Endothelial cell of umbilical vein (primary cell): Measurements from ENCODE around the gene SLC9A9. TPM values are rescaled to one million over a fixed set of nuclear protein-coding genes. Genes with fewer than 3 reads are reported as not detected.

Experiments
- BruUV-seq: library from RNA; stranded (reverse); fragments of 400-500 nt; replicated peaks from 2 replicates; lab custom pipeline; 2021; lab: Mats Ljungman, UMichigan
- CTCF ChIA-PET: fragments of 300-600, 350-600 bp; sonication (Branson Sonifier 250); formaldehyde crosslinking; loops from one replicate; lab custom pipeline; 2021; ENCODE audit warnings: antibody characterized with exemption, inconsistent platforms; lab: Charles Lee
- POLR2A ChIA-PET: fragments of 300-600, 350-600 bp; sonication (Branson Sonifier 250); formaldehyde crosslinking; loops from one replicate; lab custom pipeline; 2021; ENCODE audit warnings: antibody characterized with exemption, inconsistent platforms; lab: Charles Lee
- DNase-seq: peaks from one replicate; pipeline ENCODE4 v3.0.0-alpha.2; 2011; ENCODE audit warnings: low read depth, low spot score
- FAIRE-seq: peaks from 2 replicates; lab custom pipeline; 2011; peaks lifted over from hg19 to GRCh38; lab: Jason Lieb, UNC
- H2AFZ ChIP-seq: 2 replicates; pipeline ENCODE4 v1.6.0; 2012; ENCODE audit warnings: low read depth, low read length, control low read depth, inconsistent platforms
- H3K27ac ChIP-seq: 2 replicates; pipeline ENCODE4 v1.5.1; 2011; ENCODE audit warnings: low read depth, mild to moderate bottlenecking, control low read depth, low read length, moderate library complexity; ENCODE audit not compliant: insufficient read depth
- H3K27me3 ChIP-seq, 2 experiments: 2 replicates each; pipeline versions ENCODE4 v1.6.0 to v1.6.1; 2011; ENCODE audit warnings: low read length in 2 of 2, mixed read lengths in 1 of 2; ENCODE audit not compliant: control insufficient read depth in 2 of 2, insufficient read depth in 2 of 2
- H3K36me3 ChIP-seq, 2 experiments: 2 replicates in 1 of 2; 3 replicates in 1 of 2; pipeline ENCODE4 v1.5.1; 2011; ENCODE audit warnings: low read length in 2 of 2, mild to moderate bottlenecking in 1 of 2, moderate library complexity in 1 of 2; ENCODE audit not compliant: control insufficient read depth in 2 of 2, insufficient read depth in 2 of 2; ENCODE audit errors: extremely low read depth in 1 of 2
- H3K4me1 ChIP-seq: 3 replicates; pipeline ENCODE4 v1.5.1; 2011; ENCODE audit warnings: mild to moderate bottlenecking, low read length; ENCODE audit not compliant: control insufficient read depth, insufficient read depth; ENCODE audit errors: extremely low read depth
- H3K4me2 ChIP-seq: 2 replicates; pipeline ENCODE4 v1.6.1; 2011; ENCODE audit warnings: low read length, control low read depth, mixed read lengths; ENCODE audit not compliant: insufficient read depth
- H3K4me3 ChIP-seq, 3 experiments: fragments of 200-600 bp in 1 of 3; sonication (generic), shearing (Covaris generic) in 1 of 3; replicated peaks in 1 of 3; 2 replicates each; pipeline ENCODE4 v1.5.1; 2011 to 2016; ENCODE audit warnings: control low read depth in 3 of 3, low read length in 3 of 3, mild to moderate bottlenecking in 2 of 3, inconsistent platforms in 1 of 3, low read depth in 1 of 3, moderate library complexity in 1 of 3; ENCODE audit not compliant: insufficient read depth in 1 of 3
- H3K79me2 ChIP-seq: 2 replicates; pipeline ENCODE4 v1.6.0; 2012; ENCODE audit warnings: low read length, inconsistent platforms; ENCODE audit not compliant: control insufficient read depth, insufficient read depth
- H3K9ac ChIP-seq: replicated peaks from 2 replicates; pipeline ENCODE3; 2011; ENCODE audit warnings: low read length, control low read depth; ENCODE audit not compliant: insufficient read depth; ENCODE audit errors: extremely low read depth
- H3K9me1 ChIP-seq: replicated peaks from 3 replicates; pipeline ENCODE4 v1.6.0; 2011; ENCODE audit warnings: mild to moderate bottlenecking, low read length; ENCODE audit not compliant: control insufficient read depth, insufficient read depth; ENCODE audit errors: extremely low read depth
- H3K9me3 ChIP-seq: replicated peaks from 2 replicates; pipeline ENCODE4 v1.5.1; 2012; ENCODE audit warnings: low read length, inconsistent platforms; ENCODE audit not compliant: control insufficient read depth, insufficient read depth
- H4K20me1 ChIP-seq: replicated peaks from 2 replicates; pipeline ENCODE3; 2011; ENCODE audit warnings: mild to moderate bottlenecking, low read length; ENCODE audit not compliant: control insufficient read depth, insufficient read depth; ENCODE audit errors: extremely low read depth
- EZH2 ChIP-seq: IDR thresholded peaks from 2 replicates; pipeline ENCODE4 v1.6.1; 2012; ENCODE audit warnings: borderline replicate concordance, low read depth, mild to moderate bottlenecking, moderate library complexity, low read length, inconsistent platforms; ENCODE audit not compliant: severe bottlenecking
- FOS ChIP-seq: IDR thresholded peaks from 2 replicates; pipeline ENCODE4 v1.6.1; 2011; ENCODE audit warnings: mild to moderate bottlenecking, low read length, moderate library complexity, borderline replicate concordance; ENCODE audit not compliant: insufficient read depth
- GATA2 ChIP-seq: IDR thresholded peaks from 2 replicates; pipeline ENCODE4 v1.7.0; 2011; ENCODE audit warnings: low read depth, mild to moderate bottlenecking, moderate library complexity, mixed read lengths, low read length; ENCODE audit not compliant: insufficient read length, insufficient read depth
- JUN ChIP-seq: IDR thresholded peaks from 2 replicates; pipeline ENCODE4 v1.6.1; 2011; ENCODE audit warnings: borderline replicate concordance, low read depth; ENCODE audit not compliant: insufficient read length, insufficient read depth
- MYC ChIP-seq: IDR thresholded peaks from one replicate; pipeline ENCODE4 v1.6.1; 2011; ENCODE audit warnings: mild to moderate bottlenecking, low read depth, low read length
- POLR2A ChIP-seq: IDR thresholded peaks from 2 replicates; pipeline ENCODE4 v1.6.1; 2012; ENCODE audit warnings: low read depth, mild to moderate bottlenecking, control low read depth, low read length
- POLR2AphosphoS5 ChIP-seq: IDR thresholded peaks from 2 replicates; pipeline ENCODE4 v1.6.1; 2012; ENCODE audit warnings: low read depth, mild to moderate bottlenecking, control low read depth, low read length, moderate library complexity; ENCODE audit not compliant: insufficient read depth
- dilution Hi-C: fragments of 300-500 bp; cut with MboI; formaldehyde crosslinking; loops from one replicate; pipeline ENCODE4 v1.15.0; 2019; ENCODE audit warnings: low sequenced_read_pairs; ENCODE audit not compliant: extremely low pct_ligation_motif_present
- intact Hi-C: fragments of 100-400 bp; cut with micrococcal nuclease; formaldehyde crosslinking; loops from one replicate; pipeline ENCODE4 v1.10.0; 2022
- polyA plus RNA-seq, 4 experiments: library from polyadenylated mRNA; depleted of rRNA in 3 of 4; stranded (reverse) in 3 of 4; unstranded in 1 of 4; fragments of >200 nt; gene quantifications; 2 replicates each; pipeline versions ENCODE4 v1.2.1 to v1.2.3, GENCODE V29; 2011 to 2012; ENCODE audit warnings: missing spikeins in 1 of 4
- total RNA-seq: library from RNA; stranded (reverse); gene quantifications from 2 replicates; pipeline ENCODE4 v1.2.3, GENCODE V29; 2021
- TF ChIP-seq, protein P1 (sequence below), 2 donors: IDR thresholded peaks; 1 replicate in 1 of 2; 2 replicates in 1 of 2; pipeline ENCODE4 v1.5.1; 2011; ENCODE audit warnings: low read length in 2 of 2, mild to moderate bottlenecking in 2 of 2, moderate library complexity in 2 of 2, control low read depth in 1 of 2, inconsistent platforms in 1 of 2, low read depth in 1 of 2; ENCODE audit not compliant: insufficient read depth in 1 of 2; ENCODE audit errors: extremely low read depth in 1 of 2
- TF ChIP-seq, protein P2 (sequence below): IDR thresholded peaks from 2 replicates; pipeline ENCODE4 v1.6.1; 2011; ENCODE audit not compliant: insufficient read depth, insufficient read length

Gene SLC9A9
- total and polyA plus RNA-seq, 2 donors (not counting 3 experiments of a cell fraction or from before 2014, with no cell fraction given) = 1.5 to 1.8 TPM

DNA sequence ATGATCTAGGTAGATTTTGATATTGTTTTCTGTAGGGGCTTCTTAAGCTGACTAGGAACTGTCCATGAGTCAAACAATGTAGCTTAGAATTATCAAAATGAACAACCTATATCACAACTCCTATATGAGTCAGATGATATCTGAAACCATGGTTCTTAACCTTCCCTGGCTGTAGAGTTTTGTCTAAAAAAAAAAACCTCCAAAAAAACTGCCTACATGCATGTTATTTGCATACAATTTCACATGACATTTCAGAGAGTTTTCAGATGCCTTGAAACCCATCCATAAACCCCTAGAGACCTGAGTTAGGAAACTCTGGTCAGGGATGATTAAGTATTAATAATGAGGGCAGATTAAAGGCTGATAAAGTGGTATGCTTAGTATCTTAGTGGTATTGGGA lies 571.7 kb downstream of the SLC9A9 start:
- Histone ChIP-seq H2AFZ (no peak overlapping the region), H3K9me1 (no peaks in the 10 kb centered on the region), H3K4me2 (no peak overlapping the region), H3K27me3 (no peaks in the 10 kb centered on the region), H3K36me3 (no peaks in the 10 kb centered on the region), H3K4me1 (no peaks in the 10 kb centered on the region), H3K4me3 (no peak overlapping the region), H4K20me1 (no peaks in the 10 kb centered on the region), H3K9ac (no peak overlapping the region), H3K9me3 (no peaks in the 10 kb centered on the region), H3K79me2 (no peaks in the 10 kb centered on the region), H3K27ac (no peak overlapping the region)
- TF ChIP-seq POLR2A = no peak
- TF ChIP-seq FOS = no peak
- no peak for TF ChIP-seq JUN
- TF ChIP-seq MYC = no peak
- TF ChIP-seq GATA2 = no peak
- TF ChIP-seq, protein P1, sequence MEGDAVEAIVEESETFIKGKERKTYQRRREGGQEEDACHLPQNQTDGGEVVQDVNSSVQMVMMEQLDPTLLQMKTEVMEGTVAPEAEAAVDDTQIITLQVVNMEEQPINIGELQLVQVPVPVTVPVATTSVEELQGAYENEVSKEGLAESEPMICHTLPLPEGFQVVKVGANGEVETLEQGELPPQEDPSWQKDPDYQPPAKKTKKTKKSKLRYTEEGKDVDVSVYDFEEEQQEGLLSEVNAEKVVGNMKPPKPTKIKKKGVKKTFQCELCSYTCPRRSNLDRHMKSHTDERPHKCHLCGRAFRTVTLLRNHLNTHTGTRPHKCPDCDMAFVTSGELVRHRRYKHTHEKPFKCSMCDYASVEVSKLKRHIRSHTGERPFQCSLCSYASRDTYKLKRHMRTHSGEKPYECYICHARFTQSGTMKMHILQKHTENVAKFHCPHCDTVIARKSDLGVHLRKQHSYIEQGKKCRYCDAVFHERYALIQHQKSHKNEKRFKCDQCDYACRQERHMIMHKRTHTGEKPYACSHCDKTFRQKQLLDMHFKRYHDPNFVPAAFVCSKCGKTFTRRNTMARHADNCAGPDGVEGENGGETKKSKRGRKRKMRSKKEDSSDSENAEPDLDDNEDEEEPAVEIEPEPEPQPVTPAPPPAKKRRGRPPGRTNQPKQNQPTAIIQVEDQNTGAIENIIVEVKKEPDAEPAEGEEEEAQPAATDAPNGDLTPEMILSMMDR (IDR thresholded peaks at IDR 0.05; ENCODE audit: extremely low read depth in 1 of 2, insufficient read depth in 1 of 2, low read depth in 1 of 2, low read length in 2 of 2) = no peak
- TF ChIP-seq POLR2AphosphoS5 = no peak
- TF ChIP-seq, protein P2, sequence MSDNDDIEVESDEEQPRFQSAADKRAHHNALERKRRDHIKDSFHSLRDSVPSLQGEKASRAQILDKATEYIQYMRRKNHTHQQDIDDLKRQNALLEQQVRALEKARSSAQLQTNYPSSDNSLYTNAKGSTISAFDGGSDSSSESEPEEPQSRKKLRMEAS = no peak
- TF ChIP-seq EZH2 = no peak
- DNase-seq = no peak
- CTCF ChIA-PET = interaction anchor here (1.0 to 1.3 kb wide), 2 partner anchors 13 to 398 kb away, joined by 3 read pairs; no protein-coding TSS in a partner anchor
- POLR2A ChIA-PET = no interaction called here
- dilution Hi-C loops = no loop called here
- no TSS peak for BruUV-seq
- intact Hi-C loops = no loop called here
- FAIRE-seq = no peak
